Measurements from ENCODE around the gene MAJIN.
A peak's percentile ranks its signal among the peaks of the same experiment; 100 is the strongest.

Gene MAJIN, protein sequence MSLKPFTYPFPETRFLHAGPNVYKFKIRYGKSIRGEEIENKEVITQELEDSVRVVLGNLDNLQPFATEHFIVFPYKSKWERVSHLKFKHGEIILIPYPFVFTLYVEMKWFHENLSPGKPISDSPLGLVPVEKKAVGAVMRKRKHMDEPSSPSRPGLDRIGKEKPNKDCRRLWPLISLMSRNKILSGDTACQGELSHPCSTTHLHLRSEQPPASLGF

GRCh38 chr11:64971421-64972233 lies at the start of gene MAJIN:
Gene MAJIN (minus strand): TSS chr11:64972108. CDS start chr11:64959405, 12,703 bp downstream.
- Histone ChIP-seq H3K36me3 (ENCODE audit: control insufficient read depth, insufficient read depth, low read length) (no peaks in the 10 kb centered on the region), H3K9me3 (ENCODE audit: control insufficient read depth, insufficient read depth, low read depth, low read length) (no peaks in the 10 kb centered on the region), H3K9ac (ENCODE audit: low read length) (no peak within 1 kb of the TSS), H3K27ac (ENCODE audit: low read depth, low read length) (no peak within 1 kb of the TSS), H3K27me3 (ENCODE audit: control insufficient read depth, insufficient read depth, low read length) (no peaks in the 10 kb centered on the region), H3K4me1 (ENCODE audit: control insufficient read depth, insufficient read depth, low read length) (no peaks in the 10 kb centered on the region), H3K4me3 (ENCODE audit: low read depth, low read length) (0 out of 2 replicates have a peak within 1 kb of the TSS, but pooled peaks have one; percentile 11)

DNA sequence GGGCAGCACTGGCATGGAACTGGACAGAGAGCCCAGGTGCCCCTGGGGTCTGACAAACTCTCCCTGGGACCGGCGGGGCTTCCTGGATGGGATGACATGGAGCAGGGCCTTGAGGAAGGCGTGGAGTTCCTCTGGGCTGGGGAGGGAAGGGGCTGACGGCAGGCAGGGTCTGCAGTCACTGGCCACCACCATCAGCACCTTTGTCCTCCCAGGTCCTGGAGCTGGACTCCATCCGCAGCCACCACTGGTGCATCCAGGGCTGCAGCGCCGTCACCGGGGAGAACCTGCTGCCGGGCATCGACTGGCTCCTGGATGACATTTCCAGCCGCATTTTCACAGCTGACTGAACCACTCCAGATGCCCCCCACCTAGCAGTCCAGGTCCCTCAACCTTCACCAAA lies 49.6 kb upstream of the MAJIN start:
- Histone ChIP-seq H3K9me3 (ENCODE audit: control insufficient read depth, insufficient read depth, low read depth, low read length) (no peaks in the 10 kb centered on the region), H3K27ac (ENCODE audit: low read depth, low read length) (no peak overlapping the region), H3K4me3 (ENCODE audit: low read depth, low read length) (no peak overlapping the region), H3K4me1 (ENCODE audit: control insufficient read depth, insufficient read depth, low read length) (no peaks in the 10 kb centered on the region), H3K27me3 (ENCODE audit: control insufficient read depth, insufficient read depth, low read length) (no peaks in the 10 kb centered on the region), H3K36me3 (ENCODE audit: control insufficient read depth, insufficient read depth, low read length) (peaks cover 48% of the 10 kb centered on the region), H3K9ac (ENCODE audit: low read length) (no peak overlapping the region)

GRCh38 chr11:65021003-65021402 lies 49.1 kb upstream of the MAJIN start:
- H3K27ac ChIP-seq (ENCODE audit: low read depth, low read length) = no peak overlapping the region
- no peak overlapping the region for H3K4me3 ChIP-seq (ENCODE audit: low read depth, low read length)
- H3K9me3 ChIP-seq (ENCODE audit: control insufficient read depth, insufficient read depth, low read depth, low read length) = no peaks in the 10 kb centered on the region
- no peaks in the 10 kb centered on the region for H3K4me1 ChIP-seq (ENCODE audit: control insufficient read depth, insufficient read depth, low read length)
- no peak overlapping the region for H3K9ac ChIP-seq (ENCODE audit: low read length)
- H3K36me3 ChIP-seq (ENCODE audit: control insufficient read depth, insufficient read depth, low read length) = peaks cover 52% of the 10 kb centered on the region
- H3K27me3 ChIP-seq (ENCODE audit: control insufficient read depth, insufficient read depth, low read length) = no peaks in the 10 kb centered on the region

DNA sequence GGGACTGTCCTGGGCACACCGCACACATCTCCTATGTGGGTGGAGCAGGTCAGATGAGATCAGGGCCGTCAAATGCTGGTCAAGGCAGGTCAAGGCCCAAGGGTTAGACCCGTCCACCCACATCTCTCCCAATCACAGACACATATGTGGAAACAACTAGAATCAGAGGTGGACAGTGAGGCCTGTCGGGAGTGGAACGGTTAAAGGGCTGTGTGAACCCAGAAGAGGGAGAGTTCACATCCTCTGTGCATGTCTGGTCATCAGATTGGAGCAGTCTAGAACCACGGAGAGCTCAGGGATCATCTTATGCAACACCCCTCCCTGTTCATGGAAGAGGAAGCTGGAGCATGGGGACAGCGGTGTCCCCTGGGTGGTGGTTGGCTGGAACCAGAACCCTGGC lies 47.9 kb upstream of the MAJIN start:
- H3K36me3 ChIP-seq (ENCODE audit: control insufficient read depth, insufficient read depth, low read length) = peaks cover 52% of the 10 kb centered on the region
- no peaks in the 10 kb centered on the region for H3K9me3 ChIP-seq (ENCODE audit: control insufficient read depth, insufficient read depth, low read depth, low read length)
- H3K27ac ChIP-seq (ENCODE audit: low read depth, low read length) = no peak overlapping the region
- no peaks in the 10 kb centered on the region for H3K27me3 ChIP-seq (ENCODE audit: control insufficient read depth, insufficient read depth, low read length)
- H3K9ac ChIP-seq (ENCODE audit: low read length) = no peak overlapping the region
- H3K4me1 ChIP-seq (ENCODE audit: control insufficient read depth, insufficient read depth, low read length) = no peaks in the 10 kb centered on the region
- no peak overlapping the region for H3K4me3 ChIP-seq (ENCODE audit: low read depth, low read length)

DNA sequence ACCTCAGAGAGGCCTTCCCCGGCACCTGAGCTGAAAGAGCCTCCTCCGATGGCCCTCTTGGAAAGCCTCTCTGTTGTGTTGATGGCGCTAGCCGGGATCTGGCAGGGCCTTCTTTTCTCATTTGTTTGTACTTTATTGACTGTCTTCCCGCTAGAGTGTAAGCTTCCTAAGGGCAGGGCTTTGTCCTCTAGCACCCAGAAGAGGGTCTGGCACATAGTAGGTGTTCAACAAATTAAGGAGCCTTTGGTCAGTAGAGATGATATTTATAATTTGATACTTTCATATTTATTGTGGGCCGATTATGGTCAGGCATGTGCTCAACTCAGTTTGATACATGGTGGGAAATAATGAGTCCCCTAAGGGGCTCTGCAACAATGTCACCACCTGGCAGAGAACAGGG lies 46.0 kb upstream of the MAJIN start:
- no peaks in the 10 kb centered on the region for H3K4me1 ChIP-seq (ENCODE audit: control insufficient read depth, insufficient read depth, low read length)
- peaks cover 52% of the 10 kb centered on the region for H3K36me3 ChIP-seq (ENCODE audit: control insufficient read depth, insufficient read depth, low read length)

GRCh38 chr11:65016705-65017104 lies 44.8 kb upstream of the MAJIN start:
- Histone ChIP-seq H3K27me3 (ENCODE audit: control insufficient read depth, insufficient read depth, low read length) (no peaks in the 10 kb centered on the region), H3K36me3 (ENCODE audit: control insufficient read depth, insufficient read depth, low read length) (peaks cover 45% of the 10 kb centered on the region), H3K27ac (ENCODE audit: low read depth, low read length) (no peak overlapping the region), H3K4me3 (ENCODE audit: low read depth, low read length) (no peak overlapping the region), H3K4me1 (ENCODE audit: control insufficient read depth, insufficient read depth, low read length) (no peaks in the 10 kb centered on the region), H3K9ac (ENCODE audit: low read length) (no peak overlapping the region), H3K9me3 (ENCODE audit: control insufficient read depth, insufficient read depth, low read depth, low read length) (no peaks in the 10 kb centered on the region)

More for the DNA sequence above, 46.0 kb upstream of the MAJIN start:
- H3K9ac ChIP-seq (ENCODE audit: low read length) = no peak overlapping the region
- H3K4me3 ChIP-seq (ENCODE audit: low read depth, low read length) = no peak overlapping the region
- no peaks in the 10 kb centered on the region for H3K27me3 ChIP-seq (ENCODE audit: control insufficient read depth, insufficient read depth, low read length)
- H3K27ac ChIP-seq (ENCODE audit: low read depth, low read length) = no peak overlapping the region
- no peaks in the 10 kb centered on the region for H3K9me3 ChIP-seq (ENCODE audit: control insufficient read depth, insufficient read depth, low read depth, low read length)

DNA sequence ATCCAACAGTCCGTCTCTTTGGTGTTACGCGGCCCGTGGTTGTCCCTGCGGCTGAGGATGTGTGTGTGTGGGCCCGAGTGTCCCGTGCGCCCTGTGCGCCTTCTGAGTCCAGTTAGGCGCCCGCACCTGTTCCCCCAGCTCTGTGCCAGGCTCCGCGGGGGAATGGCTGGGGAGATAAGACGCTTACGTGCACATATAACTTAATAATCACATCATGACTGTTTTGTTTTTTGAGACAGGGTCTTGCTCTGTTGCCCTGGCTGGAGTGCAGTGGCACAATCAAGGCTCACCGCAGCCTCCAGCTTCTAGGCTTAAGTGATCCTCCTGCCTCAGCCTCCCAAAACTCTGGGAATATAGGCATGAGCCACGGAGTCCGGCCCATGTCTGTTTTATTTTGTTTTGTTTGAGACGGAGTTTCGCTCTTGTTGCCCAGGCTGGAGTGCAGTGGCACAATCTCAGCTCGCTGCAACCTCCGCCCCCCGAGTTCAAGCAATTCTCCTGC lies 42.9 kb upstream of the MAJIN start:
- H3K27me3 ChIP-seq (ENCODE audit: control insufficient read depth, insufficient read depth, low read length) = no peaks in the 10 kb centered on the region
- peaks cover 29% of the 10 kb centered on the region for H3K36me3 ChIP-seq (ENCODE audit: control insufficient read depth, insufficient read depth, low read length)
- peak overlapping the region; percentile 85 for H3K4me3 ChIP-seq (ENCODE audit: low read depth, low read length)
- no peaks in the 10 kb centered on the region for H3K4me1 ChIP-seq (ENCODE audit: control insufficient read depth, insufficient read depth, low read length)
- peak overlapping the region; percentile 84 for H3K9ac ChIP-seq (ENCODE audit: low read length)
- peak overlapping the region; percentile 65; the same call in 1 of the 2 replicates for H3K27ac ChIP-seq (ENCODE audit: low read depth, low read length)
- H3K9me3 ChIP-seq (ENCODE audit: control insufficient read depth, insufficient read depth, low read depth, low read length) = no peaks in the 10 kb centered on the region

GRCh38 chr11:65013888-65014725 lies 42.2 kb upstream of the MAJIN start, which contains the start of gene ARL2:
Gene ARL2 (plus strand): TSS chr11:65014160. CDS start chr11:65014208, 48 bp downstream.
- Histone ChIP-seq H3K27me3 (ENCODE audit: control insufficient read depth, insufficient read depth, low read length) (no peaks in the 10 kb centered on the region), H3K4me1 (ENCODE audit: control insufficient read depth, insufficient read depth, low read length) (no peaks in the 10 kb centered on the region), H3K4me3 (ENCODE audit: low read depth, low read length) (peak within 1 kb of the TSS; percentile 85), H3K36me3 (ENCODE audit: control insufficient read depth, insufficient read depth, low read length) (peaks cover 25% of the 10 kb centered on the region), H3K9me3 (ENCODE audit: control insufficient read depth, insufficient read depth, low read depth, low read length) (no peaks in the 10 kb centered on the region), H3K27ac (ENCODE audit: low read depth, low read length) (peak within 1 kb of the TSS; percentile 81), H3K9ac (ENCODE audit: low read length) (peak within 1 kb of the TSS; percentile 84)

DNA sequence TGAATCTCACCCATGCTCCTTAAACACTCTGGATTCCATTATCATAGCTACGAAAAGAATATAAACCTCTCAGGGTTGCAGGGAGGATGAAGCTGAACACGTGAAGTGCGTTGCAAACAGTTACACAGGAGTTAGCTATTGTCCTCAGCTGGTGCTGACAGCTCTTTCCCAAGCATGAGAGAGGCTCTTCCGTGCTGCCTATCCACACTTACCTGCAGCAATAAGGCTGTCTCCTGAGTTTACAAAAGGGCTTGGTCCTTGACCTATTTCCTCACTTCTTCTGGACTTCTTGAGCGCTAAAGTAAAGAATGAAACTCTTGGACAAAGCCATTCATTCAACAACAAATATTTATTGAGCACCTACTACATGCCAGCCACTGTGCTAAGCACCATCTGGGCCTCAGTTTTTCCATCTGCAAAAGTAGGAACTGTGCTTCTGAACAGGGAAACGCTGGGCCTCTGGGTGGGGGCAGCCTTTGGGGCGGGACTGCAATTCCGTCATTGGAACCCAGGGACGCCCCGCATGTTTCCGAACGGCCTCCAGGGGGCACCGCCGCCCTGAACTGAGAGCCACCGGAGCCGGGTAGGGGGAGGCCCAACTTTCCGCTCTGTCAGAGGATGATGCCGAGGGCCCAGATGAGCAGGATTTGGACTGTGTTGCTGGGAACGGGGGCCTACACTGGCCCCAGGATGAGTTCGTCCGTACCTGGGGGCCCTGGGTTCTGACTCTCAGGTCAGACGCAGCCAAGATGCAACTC lies 41.4 kb upstream of the MAJIN start:
- Histone ChIP-seq H3K36me3 (ENCODE audit: control insufficient read depth, insufficient read depth, low read length) (peaks cover 18% of the 10 kb centered on the region), H3K27ac (ENCODE audit: low read depth, low read length) (peak overlapping the region; percentile 81), H3K4me3 (ENCODE audit: low read depth, low read length) (peak overlapping the region; percentile 85), H3K9ac (ENCODE audit: low read length) (peak overlapping the region; percentile 84), H3K27me3 (ENCODE audit: control insufficient read depth, insufficient read depth, low read length) (no peaks in the 10 kb centered on the region), H3K9me3 (ENCODE audit: control insufficient read depth, insufficient read depth, low read depth, low read length) (no peaks in the 10 kb centered on the region), H3K4me1 (ENCODE audit: control insufficient read depth, insufficient read depth, low read length) (no peaks in the 10 kb centered on the region)

DNA sequence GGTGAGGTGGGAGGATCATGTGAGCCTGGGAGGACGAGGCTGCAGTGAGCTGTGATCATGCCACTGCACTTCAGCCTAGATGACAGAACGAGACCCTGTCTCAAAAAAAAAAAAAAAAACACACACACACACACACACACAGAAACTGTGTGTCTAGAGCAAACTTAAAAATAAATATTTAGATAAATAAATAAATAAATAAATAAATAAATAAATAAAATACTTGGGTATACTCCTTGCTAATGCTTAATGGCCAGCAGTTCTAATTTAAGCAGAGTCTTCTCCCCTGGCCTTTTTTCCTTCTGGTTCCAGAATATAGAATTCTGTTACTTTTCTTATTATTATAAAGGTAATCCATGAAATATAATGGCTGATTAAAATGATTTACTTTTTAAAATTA lies 37.0 kb upstream of the MAJIN start:
- Histone ChIP-seq H3K9me3 (ENCODE audit: control insufficient read depth, insufficient read depth, low read depth, low read length) (no peaks in the 10 kb centered on the region), H3K4me1 (ENCODE audit: control insufficient read depth, insufficient read depth, low read length) (no peaks in the 10 kb centered on the region), H3K27ac (ENCODE audit: low read depth, low read length) (no peak overlapping the region), H3K4me3 (ENCODE audit: low read depth, low read length) (no peak overlapping the region), H3K36me3 (ENCODE audit: control insufficient read depth, insufficient read depth, low read length) (no peaks in the 10 kb centered on the region), H3K9ac (ENCODE audit: low read length) (no peak overlapping the region), H3K27me3 (ENCODE audit: control insufficient read depth, insufficient read depth, low read length) (no peaks in the 10 kb centered on the region)

Data from HUES6 (cell line).